Keratinocyte (primary cell): Measurements from ENCODE around the gene DCAF12L2. TPM values are rescaled to one million over a fixed set of nuclear protein-coding genes. Genes with fewer than 3 reads are reported as not detected.

Experiments
- DNase-seq: peaks from one replicate; pipeline ENCODE4 v3.0.0-alpha.2; 2011; ENCODE audit warnings: low read depth, missing footprints, low spot score
- FAIRE-seq: peaks from 2 replicates; lab custom pipeline; 2011; peaks lifted over from hg19 to GRCh38; lab: Jason Lieb, UNC
- H2AFZ ChIP-seq: 2 replicates; pipeline ENCODE4 v1.6.0; 2012; ENCODE audit warnings: low read length, control low read depth, inconsistent platforms; ENCODE audit not compliant: control insufficient read depth
- H3K27ac ChIP-seq: 2 replicates; pipeline ENCODE4 v1.5.1; 2011; ENCODE audit warnings: low read length; ENCODE audit not compliant: control insufficient read depth, insufficient read depth
- H3K27me3 ChIP-seq: 3 replicates; pipeline ENCODE4 v1.6.0; 2011; ENCODE audit warnings: low read length; ENCODE audit not compliant: control insufficient read depth, insufficient read depth; ENCODE audit errors: extremely low read depth
- H3K36me3 ChIP-seq, 2 experiments: 2 replicates in 1 of 2; 3 replicates in 1 of 2; pipeline ENCODE4 v1.5.1; 2011; ENCODE audit warnings: low read length in 2 of 2, mild to moderate bottlenecking in 1 of 2; ENCODE audit not compliant: control insufficient read depth in 2 of 2, insufficient read depth in 2 of 2; ENCODE audit errors: extremely low read depth in 1 of 2
- H3K4me1 ChIP-seq: 3 replicates; pipeline ENCODE4 v1.5.1; 2011; ENCODE audit warnings: low read length; ENCODE audit not compliant: control insufficient read depth, insufficient read depth; ENCODE audit errors: extremely low read depth
- H3K4me2 ChIP-seq: 3 replicates; pipeline ENCODE4 v1.6.0; 2011; ENCODE audit warnings: low read depth, low read length; ENCODE audit not compliant: control insufficient read depth, insufficient read depth; ENCODE audit errors: extremely low read depth
- H3K4me3 ChIP-seq, 3 experiments: fragments of 200-600 bp in 1 of 3; sonication (generic) in 1 of 3; 2 replicates in 2 of 3; 3 replicates in 1 of 3; pipeline ENCODE4 v1.5.1; 2011 to 2016; ENCODE audit warnings: low read length in 3 of 3, mild to moderate bottlenecking in 3 of 3, control low read depth in 2 of 3, inconsistent platforms in 1 of 3, low read depth in 1 of 3, mixed read lengths in 1 of 3, mixed run types in 1 of 3, moderate library complexity in 1 of 3; ENCODE audit not compliant: control insufficient read depth in 2 of 3, insufficient read depth in 2 of 3; ENCODE audit errors: extremely low read depth in 1 of 3
- H3K79me2 ChIP-seq: 2 replicates; pipeline ENCODE4 v1.6.0; 2012; ENCODE audit warnings: low read length; ENCODE audit not compliant: control insufficient read depth, insufficient read depth
- H3K9ac ChIP-seq: 3 replicates; pipeline ENCODE4 v1.6.0; 2011; ENCODE audit warnings: low read length; ENCODE audit not compliant: control insufficient read depth, insufficient read depth; ENCODE audit errors: extremely low read depth
- H3K9me1 ChIP-seq: 3 replicates; pipeline ENCODE4 v1.6.0; 2011; ENCODE audit warnings: low read length; ENCODE audit not compliant: control insufficient read depth, insufficient read depth; ENCODE audit errors: extremely low read depth
- H3K9me3 ChIP-seq: 2 replicates; pipeline ENCODE4 v1.5.1; 2012; ENCODE audit warnings: low read depth, low read length; ENCODE audit not compliant: control insufficient read depth
- H4K20me1 ChIP-seq: 3 replicates; pipeline ENCODE4 v1.6.0; 2011; ENCODE audit warnings: low read length; ENCODE audit not compliant: control insufficient read depth, insufficient read depth; ENCODE audit errors: extremely low read depth
- CTCF ChIP-seq, 3 experiments: IDR thresholded peaks in 1 of 3; conservative IDR thresholded peaks in 1 of 3; optimal IDR thresholded peaks in 1 of 3; 2 replicates in 2 of 3; 3 replicates in 1 of 3; pipeline versions ENCODE3 to v1.5.1; 2011; ENCODE audit warnings: low read length in 3 of 3, mild to moderate bottlenecking in 3 of 3, moderate library complexity in 2 of 3, control low read depth in 1 of 3, inconsistent platforms in 1 of 3; ENCODE audit not compliant: insufficient read depth in 2 of 3; ENCODE audit errors: extremely low read depth in 1 of 3
- EZH2 ChIP-seq: IDR thresholded peaks from one replicate; pipeline ENCODE4 v1.6.1; 2012; ENCODE audit warnings: inconsistent platforms, mild to moderate bottlenecking, low read length, moderate library complexity
- dilution Hi-C: fragments of 300-500 bp; cut with MboI; formaldehyde crosslinking; loops from one replicate; pipeline ENCODE4 v1.7.0; 2020; ENCODE audit warnings: low sequenced_read_pairs; ENCODE audit not compliant: extremely low pct_ligation_motif_present
- polyA plus RNA-seq, 5 experiments: library from polyadenylated mRNA; depleted of rRNA in 3 of 5; stranded (reverse) in 3 of 5; stranded (forward) in 1 of 5; unstranded in 1 of 5; fragments of >200 nt; gene quantifications; 1 replicate in 1 of 5; 2 replicates in 3 of 5; 3 replicates in 1 of 5; pipeline versions ENCODE4 v1.2.1 to v1.2.3, GENCODE V29; 2011 to 2012; ENCODE audit warnings: missing spikeins in 2 of 5, low read depth in 1 of 5, low replicate concordance in 1 of 5

The DCAF12L2 gene
- polyA plus RNA-seq, 1 donor (not counting 4 experiments of a cell fraction or from before 2014, with no cell fraction given): 0.04 TPM

GRCh38 chrX:126164689-126165400 is 1.2 kb downstream of the DCAF12L2 start:
- FAIRE-seq (no peak), DNase-seq (no peak)
- Histone ChIP-seq H3K4me3 (no peak overlapping the region), H3K9me3 (no peaks in the 10 kb centered on the region), H3K9me1 (no peaks in the 10 kb centered on the region), H3K4me1 (no peaks in the 10 kb centered on the region), H3K79me2 (no peaks in the 10 kb centered on the region), H3K36me3 (no peaks in the 10 kb centered on the region), H4K20me1 (no peaks in the 10 kb centered on the region), H2AFZ (no peak overlapping the region), H3K4me2 (no peak overlapping the region), H3K27ac (no peak overlapping the region), H3K27me3 (peaks cover 6% of the 10 kb centered on the region), H3K9ac (no peak overlapping the region)
- TF ChIP-seq CTCF (optimal IDR thresholded peaks at IDR 0.05 in 1 of 3, IDR thresholded peaks at IDR 0.05 in 1 of 3, conservative IDR thresholded peaks at IDR 0.05 in 1 of 3; ENCODE audit: extremely low read depth in 1 of 3, insufficient read depth in 2 of 3, low read length in 3 of 3) (no peak), EZH2 (no peak)
- dilution Hi-C loops: no loop called here

GRCh38 chrX:126164226-126164625 is 1.9 kb downstream of the DCAF12L2 start:
- Histone ChIP-seq H3K27ac (no peak overlapping the region), H4K20me1 (no peaks in the 10 kb centered on the region), H3K9me3 (no peaks in the 10 kb centered on the region), H3K79me2 (no peaks in the 10 kb centered on the region), H3K4me3 (no peak overlapping the region), H3K36me3 (no peaks in the 10 kb centered on the region), H2AFZ (no peak overlapping the region), H3K9ac (no peak overlapping the region), H3K9me1 (no peaks in the 10 kb centered on the region), H3K27me3 (peaks cover 6% of the 10 kb centered on the region), H3K4me2 (no peak overlapping the region), H3K4me1 (no peaks in the 10 kb centered on the region)
- TF ChIP-seq EZH2: no peak
- TF ChIP-seq CTCF (optimal IDR thresholded peaks at IDR 0.05 in 1 of 3, IDR thresholded peaks at IDR 0.05 in 1 of 3, conservative IDR thresholded peaks at IDR 0.05 in 1 of 3; ENCODE audit: extremely low read depth in 1 of 3, insufficient read depth in 2 of 3, low read length in 3 of 3): no peak
- dilution Hi-C loops: no loop called here
- no peak for DNase-seq
- FAIRE-seq: no peak
